Smooth muscle cell (in vitro differentiated cells): ENCODE results near the gene UFD1. TPM values are rescaled to one million over a fixed set of nuclear protein-coding genes. Genes with fewer than 3 reads are reported as not detected.
A peak's percentile ranks its signal among the peaks of the same experiment; 100 is the strongest.
"Not testable (repeated sequence)": the region's sequence is repeated elsewhere in the genome, so short reads cannot be mapped to it uniquely, and the experiment has no call there.

Experiments
- DNase-seq: peaks from one replicate; lab custom pipeline; 2025; ENCODE audit not compliant: unreplicated experiment; lab: John Stamatoyannopoulos, UW
- H2AFZ ChIP-seq: fragments of 200-600 bp; sonication (generic); 2 replicates; pipeline ENCODE4 v1.6.0; 2016; ENCODE audit warnings: antibody characterized with exemption, low read depth, mild to moderate bottlenecking
- H3F3A ChIP-seq: fragments of 200-600 bp; sonication (generic); 2 replicates; pipeline ENCODE4 v1.6.0; 2017; ENCODE audit warnings: antibody characterized with exemption, low read depth
- H3K27ac ChIP-seq: fragments of 200-600 bp; sonication (generic); 2 replicates; pipeline ENCODE4 v1.5.1; 2016; ENCODE audit warnings: low read depth, mild to moderate bottlenecking
- H3K27me3 ChIP-seq: fragments of 200-600 bp; sonication (generic); 2 replicates; pipeline ENCODE4 v1.6.1; 2016; ENCODE audit warnings: low read depth, mild to moderate bottlenecking
- H3K36me3 ChIP-seq: fragments of 200-600 bp; sonication (generic); 2 replicates; pipeline ENCODE4 v1.5.1; 2016; ENCODE audit warnings: low read depth
- H3K4me1 ChIP-seq: fragments of 200-600 bp; sonication (generic); 2 replicates; pipeline ENCODE4 v1.5.1; 2016; ENCODE audit warnings: low read depth
- H3K4me2 ChIP-seq: fragments of 200-600 bp; sonication (generic); 2 replicates; pipeline ENCODE4 v1.6.0; 2016; ENCODE audit warnings: mild to moderate bottlenecking
- H3K4me3 ChIP-seq: fragments of 200-600 bp; sonication (generic); 2 replicates; pipeline ENCODE4 v1.5.1; 2016; ENCODE audit warnings: mild to moderate bottlenecking
- H3K79me2 ChIP-seq: fragments of 200-600 bp; sonication (generic); 2 replicates; pipeline ENCODE4 v1.6.0; 2016; ENCODE audit warnings: low read depth, mild to moderate bottlenecking
- H3K9ac ChIP-seq: fragments of 200-600 bp; sonication (generic); 2 replicates; pipeline ENCODE4 v1.6.0; 2016; ENCODE audit warnings: low read depth
- H3K9me3 ChIP-seq: fragments of 200-600 bp; sonication (generic); replicated peaks from 2 replicates; pipeline ENCODE4 v1.5.1; 2016; ENCODE audit warnings: low read depth
- H4K20me1 ChIP-seq: fragments of 200-600 bp; sonication (generic); 2 replicates; pipeline ENCODE4 v1.6.0; 2016; ENCODE audit warnings: low read depth
- CTCF ChIP-seq: fragments of 200-600 bp; sonication (generic); IDR thresholded peaks from 2 replicates; pipeline ENCODE4 v1.5.1; 2017; ENCODE audit warnings: borderline replicate concordance, mild to moderate bottlenecking, antibody characterized with exemption; ENCODE audit not compliant: insufficient read depth, poor library complexity, severe bottlenecking
- WGBS: methylation state at CpG from one replicate; pipeline ENCODE4 v1.1.7; 2016; ENCODE audit warnings: low lambda C conversion rate; 5-methylcytosine and 5-hydroxymethylcytosine counted together
- polyA plus RNA-seq: library from polyadenylated mRNA; unstranded; fragments of >200 nt; fragmentation: Nextera tagmentation; extraction: Ambion mirVana; gene quantifications from 2 replicates; pipeline ENCODE4 v1.2.1, GENCODE V29; 2016
- total RNA-seq: library from RNA; depleted of rRNA; stranded (reverse); fragments of >200 nt; gene quantifications from 2 replicates; pipeline ENCODE4 v1.2.3, GENCODE V29; 2014

Gene UFD1
- total and polyA plus RNA-seq, 2 experiments from 2014 or later: 48.1 to 111 TPM

GRCh38 chr22:19446603-19447329 lies 32.2 kb downstream of the UFD1 start:
- DNase-seq: no peak
- H3F3A ChIP-seq: peaks cover 10% of the 10 kb centered on the region
- H2AFZ ChIP-seq: peak overlapping the region; percentile 91
- H3K4me2 ChIP-seq: peak overlapping the region; percentile 93
- H3K27me3 ChIP-seq: no peaks in the 10 kb centered on the region
- no peaks in the 10 kb centered on the region for H3K9me3 ChIP-seq
- peaks cover 9% of the 10 kb centered on the region for H3K36me3 ChIP-seq
- peak overlapping the region; percentile 76 for H3K27ac ChIP-seq
- H3K79me2 ChIP-seq: peaks cover 42% of the 10 kb centered on the region
- H3K4me3 ChIP-seq: peak overlapping the region; percentile 92
- peaks cover 31% of the 10 kb centered on the region for H4K20me1 ChIP-seq
- TF ChIP-seq CTCF: no peak
- H3K9ac ChIP-seq: peak overlapping the region; percentile 85
- H3K4me1 ChIP-seq: peaks cover 15% of the 10 kb centered on the region
- 27% methylated on average over 22 of the region's 22 CpGs for WGBS

GRCh38 chr22:19445279-19445982 lies 33.6 kb downstream of the UFD1 start:
- not testable (repeated sequence) for H3K36me3 ChIP-seq, H3K27ac ChIP-seq, DNase-seq, H3K9ac ChIP-seq, H3K27me3 ChIP-seq, H3F3A ChIP-seq, H2AFZ ChIP-seq, H3K9me3 ChIP-seq, H3K4me3 ChIP-seq, H3K4me2 ChIP-seq
- 95% methylated on average over 9 of the region's 9 CpGs for WGBS
- Histone ChIP-seq H3K4me1 (peaks cover 15% of the 10 kb centered on the region), H3K79me2 (peaks cover 52% of the 10 kb centered on the region), H4K20me1 (peaks cover 36% of the 10 kb centered on the region)

GRCh38 chr22:19443544-19444211 lies 35.3 kb downstream of the UFD1 start:
- Histone ChIP-seq H3K4me3 (no peak overlapping the region), H3F3A (no peaks in the 10 kb centered on the region), H3K27me3 (no peaks in the 10 kb centered on the region), H3K79me2 (peaks cover 52% of the 10 kb centered on the region), H3K27ac (no peak overlapping the region), H3K36me3 (no peaks in the 10 kb centered on the region), H3K4me2 (no peak overlapping the region), H3K9ac (no peak overlapping the region), H4K20me1 (peaks cover 36% of the 10 kb centered on the region), H2AFZ (no peak overlapping the region), H3K4me1 (peaks cover 14% of the 10 kb centered on the region), H3K9me3 (no peaks in the 10 kb centered on the region)
- WGBS: 78% methylated on average over 7 of the region's 7 CpGs
- no peak for DNase-seq
- TF ChIP-seq CTCF: no peak

- WGBS: 97% methylated on average over 2 of the region's 2 CpGs
- Histone ChIP-seq H3K4me1 (peaks cover 6% of the 10 kb centered on the region), H2AFZ (no peak overlapping the region), H3F3A (no peaks in the 10 kb centered on the region), H3K27ac (no peak overlapping the region), H3K27me3 (no peaks in the 10 kb centered on the region), H3K36me3 (no peaks in the 10 kb centered on the region), H3K9me3 (no peaks in the 10 kb centered on the region), H3K4me2 (no peak overlapping the region), H3K4me3 (no peak overlapping the region), H3K9ac (no peak overlapping the region), H4K20me1 (peaks cover 36% of the 10 kb centered on the region), H3K79me2 (peaks cover 50% of the 10 kb centered on the region)
- no peak for DNase-seq
- no peak for TF ChIP-seq CTCF
Observed at GRCh38 chr22:19442166-19442565, 36.8 kb downstream of the UFD1 start.
